Posterior cingulate gyrus (tissue), 11 donors: ENCODE measurements around the gene GPR179.

Experiments used
- DNase-seq, 10 donors: peaks; one replicate each; pipeline versions ENCODE4 v3.0.0 to v3.0.0-alpha.2; 2020 to 2021; ENCODE audit warnings: mixed read lengths in 3 of 10
- intact Hi-C: fragments of 100-400 bp; cut with DNase I; formaldehyde crosslinking; loops from one replicate; pipeline ENCODE4 v1.15.1; 2023

Gene GPR179

GRCh38 chr17:38350035-38350434, 6.3 kb upstream of the GPR179 start:
- intact Hi-C loops, result loop anchor here (5.0 kb wide), 1 partner anchor 322 kb away; the partner anchor contains the start of gene EPOP
- no peak for DNase-seq

- intact Hi-C loops, result loop anchor here (1.0 kb wide), 1 partner anchor 65 kb away; no protein-coding TSS in a partner anchor
- peak; percentile 75 to 98 (median 90) for DNase-seq
Measured at GRCh38 chr17:38349097-38349730, 5.5 kb upstream of the GPR179 start.

- peak in 2 of 10 donors; percentile 19 to 33 for DNase-seq
Measured at GRCh38 chr17:38345743-38346142, 2.0 kb upstream of the GPR179 start.

GRCh38 chr17:38344420-38344745, 627 bp upstream of the GPR179 start:
- DNase-seq, result peak in 1 of 10 donors; percentile 18
- intact Hi-C loops, result no loop called here

More at GRCh38 chr17:38345743-38346142, 2.0 kb upstream of the GPR179 start:
- intact Hi-C loops, result no loop called here

GRCh38 chr17:38342886-38343607, 709 bp downstream of the GPR179 start:
- intact Hi-C loops, result no loop called here
- DNase-seq, result peak in 2 of 10 donors; percentile 62 to 66

- peak; percentile 68 to 98 (median 82) for DNase-seq
- intact Hi-C loops, result no loop called here
Measured at GRCh38 chr17:38341035-38341721, 2.6 kb downstream of the GPR179 start.

GRCh38 chr17:38339891-38340290, 3.9 kb downstream of the GPR179 start:
- intact Hi-C loops, result no loop called here
- DNase-seq, result peak in 1 of 10 donors; percentile 13

GRCh38 chr17:38338535-38338934, 5.2 kb downstream of the GPR179 start:
- DNase-seq, result peak in 2 of 10 donors; percentile 16
- intact Hi-C loops, result no loop called here

GRCh38 chr17:38338053-38338452, 5.7 kb downstream of the GPR179 start:
- peak in 3 of 10 donors; percentile 40 to 59 (median 43) for DNase-seq

GRCh38 chr17:38336838-38337237, 6.9 kb downstream of the GPR179 start:
- DNase-seq, result peak in 2 of 10 donors; percentile 37 to 71
- intact Hi-C loops, result no loop called here

More at GRCh38 chr17:38338053-38338452, 5.7 kb downstream of the GPR179 start:
- intact Hi-C loops, result no loop called here

- intact Hi-C loops, result no loop called here
- DNase-seq, result peak in 2 of 10 donors; percentile 2 to 70
Measured at GRCh38 chr17:38334480-38335364, 9.0 kb downstream of the GPR179 start.

GRCh38 chr17:38333635-38334295, 10.0 kb downstream of the GPR179 start:
- intact Hi-C loops, result no loop called here
- peak in 6 of 10 donors; percentile 49 to 90 (median 56) for DNase-seq

GRCh38 chr17:38332735-38333134, 11.0 kb downstream of the GPR179 start:
- peak in 1 of 10 donors; percentile 44 for DNase-seq
- intact Hi-C loops, result no loop called here

- intact Hi-C loops, result no loop called here
Measured at GRCh38 chr17:38330941-38331411, 12.8 kb downstream of the GPR179 start.

GRCh38 chr17:38329808-38330730, 13.7 kb downstream of the GPR179 start:
- intact Hi-C loops, result no loop called here
- peak in 1 of 10 donors; percentile 50 for DNase-seq

More at GRCh38 chr17:38330941-38331411, 12.8 kb downstream of the GPR179 start:
- DNase-seq, result peak in 2 of 10 donors; percentile 5 to 53

- intact Hi-C loops, result no loop called here
Measured at GRCh38 chr17:38329284-38329683, 14.5 kb downstream of the GPR179 start.

GRCh38 chr17:38328620-38329019, 15.1 kb downstream of the GPR179 start:
- intact Hi-C loops, result no loop called here
- DNase-seq, result peak in 2 of 10 donors; percentile 18 to 21

More at GRCh38 chr17:38329284-38329683, 14.5 kb downstream of the GPR179 start:
- DNase-seq, result peak in 2 of 10 donors; percentile 14 to 37

- peak in 2 of 10 donors; percentile 3 to 27 for DNase-seq
- intact Hi-C loops, result no loop called here
Measured at GRCh38 chr17:38327936-38328335, 15.8 kb downstream of the GPR179 start.
